PC-9 (cell line): ENCODE data around the gene HHLA2. TPM values are rescaled to one million over a fixed set of nuclear protein-coding genes. Genes with fewer than 3 reads are reported as not detected.
A peak's percentile ranks its signal among the peaks of the same experiment; 100 is the strongest.

Source experiments
- BruUV-seq: library from RNA; stranded (reverse); fragments of 400-500 nt; replicated peaks from 2 replicates; lab custom pipeline; 2021; lab: Mats Ljungman, UMichigan
- CTCF ChIA-PET: fragments of 300-600 bp; sonication (Branson Sonifier 250); formaldehyde crosslinking; loops from one replicate; lab custom pipeline; 2022; ENCODE audit warnings: antibody characterized with exemption; lab: Charles Lee
- POLR2A ChIA-PET: fragments of 300-600 bp; sonication (Branson Sonifier 250); formaldehyde crosslinking; loops from one replicate; lab custom pipeline; 2022; ENCODE audit warnings: antibody characterized with exemption; ENCODE audit not compliant: unreplicated experiment; lab: Charles Lee
- DNase-seq, 2 experiments: peaks; one replicate each; pipeline versions ENCODE4 v3.0.0 to v3.0.0-alpha.2; 2015 to 2022; ENCODE audit warnings: mixed read lengths in 1 of 2
- H2AFZ ChIP-seq: fragments of 200-600 bp; sonication (generic); 2 replicates; pipeline ENCODE4 v1.8.1; 2017; ENCODE audit warnings: antibody characterized with exemption
- H3F3A ChIP-seq: fragments of 200-600 bp; sonication (generic); 2 replicates; pipeline ENCODE4 v1.8.1; 2017; ENCODE audit warnings: antibody characterized with exemption, mild to moderate bottlenecking, low read depth; ENCODE audit not compliant: insufficient read depth
- H3K27ac ChIP-seq: fragments of 200-600 bp; sonication (generic); 2 replicates; pipeline ENCODE4 v1.6.1; 2016; ENCODE audit warnings: mixed run types
- H3K27me3 ChIP-seq: fragments of 200-600 bp; sonication (generic); 2 replicates; pipeline ENCODE4 v1.6.1; 2016; ENCODE audit warnings: low read depth, mixed run types; ENCODE audit not compliant: insufficient read depth
- H3K36me3 ChIP-seq: fragments of 200-600 bp; sonication (generic); 2 replicates; pipeline ENCODE4 v1.6.1; 2016; ENCODE audit warnings: low read depth, mixed run types
- H3K4me1 ChIP-seq: fragments of 200-600 bp; sonication (generic); replicated peaks from 2 replicates; pipeline ENCODE4 v1.6.1; 2016; ENCODE audit warnings: mixed run types; ENCODE audit not compliant: insufficient read depth
- H3K4me2 ChIP-seq: fragments of 200-600 bp; sonication (generic); 2 replicates; pipeline ENCODE4 v1.6.1; 2017; ENCODE audit warnings: mixed run types
- H3K4me3 ChIP-seq: fragments of 200-600 bp; sonication (generic); 2 replicates; pipeline ENCODE4 v1.6.1; 2016; ENCODE audit warnings: mixed run types
- H3K79me2 ChIP-seq: fragments of 200-600 bp; sonication (generic); 2 replicates; pipeline ENCODE4 v1.6.1; 2017; ENCODE audit warnings: low read depth, mixed run types
- H3K9me2 ChIP-seq: fragments of 200-600 bp; sonication (generic); 2 replicates; pipeline ENCODE4 v1.8.1; 2017; ENCODE audit warnings: mild to moderate bottlenecking; ENCODE audit not compliant: insufficient read depth
- H3K9me3 ChIP-seq: fragments of 200-600 bp; sonication (generic); 2 replicates; pipeline ENCODE4 v1.8.1; 2016; ENCODE audit warnings: low read depth; ENCODE audit not compliant: insufficient read depth
- H4K20me1 ChIP-seq: fragments of 200-600 bp; sonication (generic); 2 replicates; pipeline ENCODE4 v1.8.1; 2017; ENCODE audit not compliant: insufficient read depth
- EZH2 ChIP-seq: fragments of 200-600 bp; sonication (generic); IDR thresholded peaks from 2 replicates; pipeline ENCODE4 v1.8.0; 2017; ENCODE audit warnings: antibody characterized with exemption, low read depth
- intact Hi-C: fragments of 100-400 bp; cut with micrococcal nuclease; formaldehyde crosslinking; loops from one replicate; pipeline ENCODE4 v1.10.0; 2022; ENCODE audit not compliant: unreplicated experiment
- total RNA-seq: library from RNA; stranded (reverse); gene quantifications from 2 replicates; pipeline ENCODE4 v1.2.3, GENCODE V29; 2021
- TF ChIP-seq, protein P1 (sequence below): fragments of 200-600 bp; sonication (generic); conservative IDR thresholded peaks from 2 replicates; pipeline ENCODE4 v1.6.1; 2017; ENCODE audit warnings: mixed run types, antibody characterized with exemption, mild to moderate bottlenecking, moderate library complexity

Gene HHLA2
- total RNA-seq, 1 experiment from 2014 or later: not detected

DNA sequence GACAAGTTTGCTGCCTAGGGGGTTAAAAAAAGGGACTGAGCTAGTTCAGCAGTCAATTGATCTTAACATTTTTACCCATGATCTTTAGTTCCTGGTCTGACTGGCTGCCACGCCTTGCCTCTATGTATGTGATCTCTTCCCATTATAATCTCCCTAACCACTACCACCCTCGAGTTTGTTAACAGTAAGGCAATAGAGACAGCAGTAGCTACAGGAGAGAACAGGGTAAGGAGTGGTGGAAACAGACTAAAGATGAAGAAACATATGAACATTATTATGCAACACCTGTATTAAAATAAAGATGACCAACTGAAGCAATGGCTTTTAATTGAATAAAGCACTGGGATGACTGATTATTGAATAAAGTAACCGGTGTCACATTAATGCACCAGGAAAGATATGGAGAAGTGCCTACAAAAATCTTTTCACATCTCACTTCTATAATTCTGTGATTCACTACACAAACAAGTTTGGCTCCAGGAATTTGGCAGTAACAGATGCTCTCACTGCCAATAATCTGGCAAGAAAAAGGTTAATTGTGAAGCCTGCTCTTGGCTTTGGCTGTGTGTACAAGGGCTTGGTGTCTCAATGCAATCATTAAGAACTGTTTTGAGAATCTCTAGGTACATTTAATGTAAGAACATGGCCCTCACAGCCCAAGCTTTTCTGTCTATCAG, 95.7 kb downstream of the HHLA2 start:
- Histone ChIP-seq H3K9me2 (no peaks in the 10 kb centered on the region), H3K4me1 (0 out of 2 replicates have a peak, but pooled peaks cover 4% of the 10 kb centered on the region), H2AFZ (no peak overlapping the region), H3K79me2 (no peaks in the 10 kb centered on the region), H3K4me3 (no peak overlapping the region), H3F3A (no peaks in the 10 kb centered on the region), H3K4me2 (no peak overlapping the region), H4K20me1 (no peaks in the 10 kb centered on the region), H3K9me3 (no peaks in the 10 kb centered on the region), H3K36me3 (no peaks in the 10 kb centered on the region), H3K27me3 (no peaks in the 10 kb centered on the region), H3K27ac (no peak overlapping the region)
- TF ChIP-seq, protein P1, sequence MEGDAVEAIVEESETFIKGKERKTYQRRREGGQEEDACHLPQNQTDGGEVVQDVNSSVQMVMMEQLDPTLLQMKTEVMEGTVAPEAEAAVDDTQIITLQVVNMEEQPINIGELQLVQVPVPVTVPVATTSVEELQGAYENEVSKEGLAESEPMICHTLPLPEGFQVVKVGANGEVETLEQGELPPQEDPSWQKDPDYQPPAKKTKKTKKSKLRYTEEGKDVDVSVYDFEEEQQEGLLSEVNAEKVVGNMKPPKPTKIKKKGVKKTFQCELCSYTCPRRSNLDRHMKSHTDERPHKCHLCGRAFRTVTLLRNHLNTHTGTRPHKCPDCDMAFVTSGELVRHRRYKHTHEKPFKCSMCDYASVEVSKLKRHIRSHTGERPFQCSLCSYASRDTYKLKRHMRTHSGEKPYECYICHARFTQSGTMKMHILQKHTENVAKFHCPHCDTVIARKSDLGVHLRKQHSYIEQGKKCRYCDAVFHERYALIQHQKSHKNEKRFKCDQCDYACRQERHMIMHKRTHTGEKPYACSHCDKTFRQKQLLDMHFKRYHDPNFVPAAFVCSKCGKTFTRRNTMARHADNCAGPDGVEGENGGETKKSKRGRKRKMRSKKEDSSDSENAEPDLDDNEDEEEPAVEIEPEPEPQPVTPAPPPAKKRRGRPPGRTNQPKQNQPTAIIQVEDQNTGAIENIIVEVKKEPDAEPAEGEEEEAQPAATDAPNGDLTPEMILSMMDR: no peak
- no peak for TF ChIP-seq EZH2
- peak in 1 of 2 experiments; percentile 49 for DNase-seq
- intact Hi-C loops: no loop called here
- CTCF ChIA-PET: no interaction called here
- POLR2A ChIA-PET: no interaction called here
- no TSS peak for BruUV-seq

DNA sequence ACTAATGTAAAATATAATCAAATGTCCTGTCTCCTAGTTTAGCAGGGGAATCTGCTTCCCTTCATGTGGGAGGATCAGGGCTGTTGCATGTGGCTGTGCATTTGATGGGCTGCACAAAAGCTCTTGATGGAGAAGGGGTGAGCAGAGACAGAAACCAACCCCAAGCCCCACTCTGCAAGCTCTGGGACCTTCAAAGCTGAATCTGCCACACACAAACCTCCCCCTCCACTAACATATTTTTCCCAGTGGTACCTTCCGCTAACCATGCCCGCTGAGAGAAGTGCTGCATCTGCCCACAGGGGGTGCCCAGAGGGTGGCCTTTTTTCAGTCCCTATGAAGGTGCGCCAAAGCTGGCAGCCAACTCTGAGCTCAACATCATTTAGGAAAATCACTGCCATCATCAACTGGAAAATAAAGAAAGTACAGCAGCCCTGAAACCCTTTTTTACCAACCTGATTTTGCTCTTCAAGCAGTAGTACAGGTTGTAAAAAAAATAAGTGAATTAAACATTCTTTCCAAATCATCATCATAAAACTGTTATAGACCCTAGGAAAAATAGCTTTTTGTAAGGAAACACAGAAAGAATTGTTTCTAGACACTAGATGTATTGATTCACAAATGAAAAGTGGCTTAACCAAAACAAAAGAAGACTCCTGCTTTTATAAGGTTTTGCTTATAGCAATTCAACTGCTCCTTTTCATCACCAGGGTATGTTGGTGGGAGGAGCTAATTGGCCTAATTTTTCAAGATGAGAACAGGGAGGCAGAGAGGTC, 97.0 kb downstream of the HHLA2 start:
- H3K36me3 ChIP-seq: no peaks in the 10 kb centered on the region
- no peaks in the 10 kb centered on the region for H3K9me3 ChIP-seq
- POLR2A ChIA-PET: no interaction called here
- no peak for TF ChIP-seq EZH2
- TF ChIP-seq, protein P1: no peak
- no peak overlapping the region for H3K4me2 ChIP-seq
- no peaks in the 10 kb centered on the region for H3F3A ChIP-seq
- no peak overlapping the region for H2AFZ ChIP-seq
- CTCF ChIA-PET: no interaction called here
- H4K20me1 ChIP-seq: no peaks in the 10 kb centered on the region
- H3K27me3 ChIP-seq: no peaks in the 10 kb centered on the region
- intact Hi-C loops: no loop called here
- no peaks in the 10 kb centered on the region for H3K4me1 ChIP-seq
- no peak overlapping the region for H3K27ac ChIP-seq
- no peaks in the 10 kb centered on the region for H3K9me2 ChIP-seq
- H3K4me3 ChIP-seq: no peak overlapping the region
- no peaks in the 10 kb centered on the region for H3K79me2 ChIP-seq
- BruUV-seq: no TSS peak
- DNase-seq: no peak

DNA sequence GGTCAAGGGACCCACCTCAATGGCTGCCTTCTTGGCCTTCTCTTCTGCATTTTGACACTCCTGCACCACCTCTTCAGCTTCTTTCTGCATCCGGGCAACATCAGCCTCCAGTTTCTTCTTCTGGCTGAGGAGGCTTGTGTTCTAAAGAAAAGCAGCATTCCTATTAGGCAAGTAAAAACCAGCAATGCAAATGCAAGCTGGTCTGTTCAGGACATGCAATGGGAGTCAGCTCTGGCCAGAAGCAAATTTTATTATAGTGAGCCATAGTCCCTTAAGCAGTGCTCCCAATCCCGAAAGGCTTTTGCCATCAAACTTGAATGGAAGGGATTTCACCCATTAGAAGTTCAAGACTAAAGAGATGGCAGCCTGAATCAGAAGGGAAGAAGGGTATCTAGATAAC, 97.7 kb downstream of the HHLA2 start:
- no TSS peak for BruUV-seq
- Histone ChIP-seq H3K36me3 (no peaks in the 10 kb centered on the region), H3K9me2 (no peaks in the 10 kb centered on the region), H3K4me2 (no peak overlapping the region), H3K79me2 (no peaks in the 10 kb centered on the region), H3K4me1 (no peaks in the 10 kb centered on the region), H2AFZ (no peak overlapping the region), H3K4me3 (no peak overlapping the region), H3K27ac (no peak overlapping the region), H3F3A (no peaks in the 10 kb centered on the region), H4K20me1 (no peaks in the 10 kb centered on the region), H3K9me3 (no peaks in the 10 kb centered on the region), H3K27me3 (no peaks in the 10 kb centered on the region)
- ChIA-PET POLR2A (no interaction called here), CTCF (no interaction called here)
- no peak for DNase-seq
- TF ChIP-seq, protein P1: no peak
- no peak for TF ChIP-seq EZH2
- intact Hi-C loops: no loop called here
